ENCODE data around the gene MSRB1. TPM values are rescaled to one million over a fixed set of nuclear protein-coding genes. Genes with fewer than 3 reads are reported as not detected.

MSRB1 gene
- total and polyA plus RNA-seq, 9 of the 15 experiments (the other 6 are each of a cell fraction or from before 2014, with no cell fraction given), result 5.4 to 33.7 (median 25.7) TPM

GRCh38 chr16:1947369-1947670, 4.3 kb upstream of the MSRB1 start:
- 40% methylated on average over 9 of the region's 9 CpGs for WGBS (ENCODE audit: insufficient coverage, low coverage, missing lambda C conversion rate)
- TF ChIP-seq ZC3H8 (IDR thresholded peaks at IDR 0.05) (no peak), PHTF2 (CRISPR knock-in tag; IDR thresholded peaks at IDR 0.05) (no peak), HNRNPUL1 (IDR thresholded peaks at IDR 0.05; ENCODE audit: low read length) (no peak), ETS2 (tag; IDR thresholded peaks at IDR 0.05; ENCODE audit: borderline replicate concordance, poor library complexity, severe bottlenecking) (no peak), ZNF551 (CRISPR knock-in tag; IDR thresholded peaks at IDR 0.05) (no peak), ILK (tag; IDR thresholded peaks at IDR 0.05; ENCODE audit: borderline replicate concordance, low read depth) (no peak), C11orf30 (IDR thresholded peaks at IDR 0.05; ENCODE audit: low read depth) (no peak), ZHX1 (conservative IDR thresholded peaks at IDR 0.05; ENCODE audit: low read length) (no peak), JUND (IDR thresholded peaks at IDR 0.05; ENCODE audit: borderline replicate concordance, low read depth, low read length) (no peak), JUND (tag; IDR thresholded peaks at IDR 0.05; ENCODE audit: borderline replicate concordance, low read depth, low read length) (no peak)
- H3K4me2 ChIP-seq (ENCODE audit: insufficient read depth, low read length), result no peak overlapping the region
- H2AFZ ChIP-seq (ENCODE audit: low read depth, low read length), result no peak overlapping the region
- H3K79me2 ChIP-seq (ENCODE audit: control insufficient read depth, insufficient read depth, low read length), result peaks cover 8% of the 10 kb centered on the region
- no peaks in the 10 kb centered on the region for H3K27me3 ChIP-seq (ENCODE audit: control insufficient read depth in 2 of 2, insufficient read depth in 2 of 2, low read length in 2 of 2)
- intact Hi-C loops (cut with micrococcal nuclease), result no loop called here
- no peak for ATAC-seq
- peak overlapping the region in 1 of 2 experiments; percentile 48; a peak in 2 of 4 replicates for H3K9ac ChIP-seq (ENCODE audit: insufficient read depth in 1 of 2, low read depth in 2 of 2, low read length in 2 of 2)
- no peak for DNase-seq (ENCODE audit: extremely low read depth in 1 of 4, low spot score in 3 of 4)
- FAIRE-seq, result no peak
- H3K9me3 ChIP-seq (replicated peaks; ENCODE audit: control insufficient read depth, insufficient read depth, low read depth, low read length), result no peaks in the 10 kb centered on the region
- no peaks in the 10 kb centered on the region for H4K20me1 ChIP-seq (replicated peaks; ENCODE audit: control insufficient read depth, insufficient read depth, low read length)
- POLR2A ChIA-PET, result interaction anchor here (0.5 to 2.9 kb wide), 3 partner anchors 16 to 1925 kb away, joined by 3 to 27 read pairs (median 4); partner anchors contain the start of gene RPS2
- in situ Hi-C loops (cut with MboI), result no loop called here
- no peak overlapping the region for H3K4me3 ChIP-seq
- CTCF ChIA-PET (ENCODE audit: low intra/inter-chr PET ratio), result no interaction called here
- peaks cover 17 to 59% of the 10 kb centered on the region in 2 experiments for H3K4me1 ChIP-seq (replicated peaks in 1 of 2; ENCODE audit: control insufficient read depth in 2 of 2, insufficient read depth in 2 of 2, low read length in 2 of 2)
- H3K36me3 ChIP-seq (ENCODE audit: control insufficient read depth, insufficient read depth, low read length), result no peaks in the 10 kb centered on the region
- no peaks in the 10 kb centered on the region for H3K9me1 ChIP-seq (ENCODE audit: control insufficient read depth, insufficient read depth, low read length)
- H3K27ac ChIP-seq (ENCODE audit: extremely low read depth, low read depth, low read length), result no peak overlapping the region
- no TSS peak for BruUV-seq (replicated peaks)
